CD8-positive, alpha-beta memory T cell (primary cell): ENCODE results near the gene SLIT1. TPM values are rescaled to one million over a fixed set of nuclear protein-coding genes. Genes with fewer than 3 reads are reported as not detected.

ENCODE experiments used
- CTCF ChIA-PET: fragments of 350-600 bp; sonication (Branson Sonifier 250); formaldehyde crosslinking; loops from one replicate; lab custom pipeline; 2021; ENCODE audit warnings: antibody characterized with exemption; lab: Charles Lee
- POLR2A ChIA-PET: fragments of 350-600 bp; sonication (Branson Sonifier 250); formaldehyde crosslinking; loops from one replicate; lab custom pipeline; 2021; ENCODE audit warnings: antibody characterized with exemption; lab: Charles Lee
- DNase-seq, 5 donors: peaks; one replicate each; pipeline versions ENCODE4 v3.0.0 to v3.0.0-alpha.2; 2020 to 2022; ENCODE audit warnings: mixed read lengths in 1 of 5
- H3K27ac ChIP-seq: one replicate; pipeline ENCODE4 v1.7.0; 2013; ENCODE audit warnings: low read depth, mild to moderate bottlenecking, low read length, moderate library complexity
- H3K27me3 ChIP-seq: 2 replicates; pipeline ENCODE4 v1.7.0; 2013; ENCODE audit warnings: low read length, mild to moderate bottlenecking; ENCODE audit not compliant: insufficient read depth, poor library complexity, severe bottlenecking
- H3K36me3 ChIP-seq: 2 replicates; pipeline ENCODE4 v1.7.0; 2013; ENCODE audit warnings: mild to moderate bottlenecking, low read length, moderate library complexity; ENCODE audit not compliant: insufficient read depth
- H3K4me1 ChIP-seq: 2 replicates; pipeline ENCODE4 v1.7.0; 2013; ENCODE audit warnings: mild to moderate bottlenecking, low read length, moderate library complexity; ENCODE audit not compliant: insufficient read depth
- H3K4me3 ChIP-seq: 2 replicates; pipeline ENCODE4 v1.7.0; 2013; ENCODE audit warnings: mild to moderate bottlenecking, low read length
- H3K9me3 ChIP-seq: 2 replicates; pipeline ENCODE4 v1.7.0; 2013; ENCODE audit warnings: mild to moderate bottlenecking, low read length
- H3K27ac Mint-ChIP-seq, 8 donors: one replicate each; pipeline ENCODE4 v1.8.0; 2020 to 2021; ENCODE audit warnings: mixed read lengths in 8 of 8, mild to moderate bottlenecking in 6 of 8, inconsistent platforms in 3 of 8, moderate library complexity in 3 of 8
- H3K27me3 Mint-ChIP-seq, 2 donors: one replicate each; pipeline ENCODE4 v1.8.0; 2020 to 2021; ENCODE audit warnings: mixed read lengths in 2 of 2, mild to moderate bottlenecking in 1 of 2, moderate library complexity in 1 of 2
- H3K36me3 Mint-ChIP-seq, 3 donors: one replicate each; pipeline ENCODE4 v1.8.0; 2020 to 2021; ENCODE audit warnings: mixed read lengths in 3 of 3, inconsistent platforms in 1 of 3, mild to moderate bottlenecking in 1 of 3
- H3K4me1 Mint-ChIP-seq, 3 donors: one replicate each; pipeline ENCODE4 v1.8.0; 2020 to 2021; ENCODE audit warnings: mixed read lengths in 3 of 3, inconsistent platforms in 1 of 3, mild to moderate bottlenecking in 1 of 3
- H3K4me3 Mint-ChIP-seq, 7 donors: one replicate each; pipeline ENCODE4 v1.8.0; 2020 to 2021; ENCODE audit warnings: mixed read lengths in 7 of 7, mild to moderate bottlenecking in 6 of 7, moderate library complexity in 4 of 7, inconsistent platforms in 2 of 7
- H3K9me3 Mint-ChIP-seq, 5 donors: one replicate each; pipeline ENCODE4 v1.8.0; 2020 to 2022; ENCODE audit warnings: mixed read lengths in 5 of 5, mild to moderate bottlenecking in 3 of 5, moderate library complexity in 2 of 5, inconsistent platforms in 1 of 5
- polyA plus RNA-seq: library from polyadenylated mRNA; unstranded; fragments of 300-500 nt; fragmentation: Illumina TruSeq; gene quantifications from one replicate; pipeline ENCODE4 v1.2.3, GENCODE V29; 2021
- total RNA-seq, 2 experiments: library from RNA; stranded (reverse); gene quantifications; one replicate each; pipeline ENCODE4 v1.2.3, GENCODE V29; 2021

The SLIT1 gene
- total and polyA plus RNA-seq, 3 experiments from 2014 or later = 0.06 to 0.20 TPM; not detected in 1

DNA sequence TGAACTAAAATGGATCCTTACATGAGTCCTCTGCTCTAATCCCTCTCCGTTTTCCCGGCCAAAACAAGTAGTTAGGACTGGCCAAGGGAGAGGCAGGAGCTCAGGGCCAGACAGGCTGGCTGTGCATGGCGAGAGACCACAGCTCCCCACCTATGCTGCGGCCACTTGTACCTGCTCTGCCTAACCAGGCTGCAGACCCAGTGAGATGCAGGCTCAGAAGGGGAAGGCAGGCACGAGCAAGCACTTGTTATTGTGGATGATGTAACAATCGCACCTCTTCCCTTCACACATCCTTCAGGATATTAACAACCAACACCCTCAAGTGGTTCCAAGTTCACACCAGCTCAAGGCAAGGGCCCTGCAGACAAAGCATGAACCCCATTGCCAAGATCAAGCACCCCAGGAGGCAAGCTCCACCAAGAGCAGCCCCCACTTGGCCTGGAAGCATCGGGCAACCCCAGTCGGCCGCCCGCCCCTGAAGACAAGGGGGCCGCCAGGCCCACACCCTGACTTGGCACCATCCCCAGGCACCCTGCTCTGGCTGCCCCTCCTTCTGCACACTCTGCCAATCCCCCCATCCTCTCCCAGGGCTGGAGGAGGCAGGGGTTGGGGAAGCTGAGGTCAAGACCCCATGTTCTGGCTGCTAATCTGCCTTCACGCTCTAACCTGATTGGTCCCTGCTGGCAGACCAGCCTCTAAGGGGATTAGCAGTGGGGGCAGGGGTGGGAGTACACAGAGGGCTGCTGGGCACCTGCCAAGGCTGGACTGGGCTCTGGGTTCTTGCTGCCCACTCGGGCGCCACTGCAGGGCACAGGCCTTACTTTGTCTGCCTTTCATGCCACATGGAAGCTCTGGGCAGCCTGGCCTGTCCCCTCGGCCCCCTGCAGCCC lies 111.3 kb downstream of the SLIT1 start:
- Mint-ChIP-seq H3K36me3 (no peaks in the 10 kb centered on the region), H3K27ac (no peak overlapping the region), H3K9me3 (peaks cover 0 to 5% (median 0%) of the 10 kb centered on the region in 5 donors), H3K4me1 (peaks cover 2 to 8% (median 4%) of the 10 kb centered on the region in 3 donors), H3K27me3 (peaks cover 9 to 45% of the 10 kb centered on the region in 2 donors), H3K4me3 (no peak overlapping the region)
- Histone ChIP-seq H3K27me3 (peaks cover 4% of the 10 kb centered on the region), H3K9me3 (no peaks in the 10 kb centered on the region), H3K27ac (no peak overlapping the region), H3K36me3 (no peaks in the 10 kb centered on the region), H3K4me1 (no peaks in the 10 kb centered on the region), H3K4me3 (no peak overlapping the region)
- ChIA-PET POLR2A (no interaction called here), CTCF (interaction anchor here (1.0 to 8.7 kb wide), 7 partner anchors 22 to 133 kb away, joined by 3 to 209 read pairs (median 10); no protein-coding TSS in a partner anchor)
- no peak for DNase-seq

GRCh38 chr10:97072851-97073665 lies 112.7 kb downstream of the SLIT1 start:
- Mint-ChIP-seq H3K9me3 (peaks cover 0 to 8% (median 0%) of the 10 kb centered on the region in 5 donors), H3K27me3 (peaks cover 9 to 41% of the 10 kb centered on the region in 2 donors), H3K4me3 (no peak overlapping the region), H3K27ac (no peak overlapping the region), H3K36me3 (no peaks in the 10 kb centered on the region), H3K4me1 (peaks cover 5 to 12% (median 8%) of the 10 kb centered on the region in 3 donors)
- no peaks in the 10 kb centered on the region for H3K9me3 ChIP-seq
- H3K27me3 ChIP-seq = peaks cover 4% of the 10 kb centered on the region
- ChIA-PET CTCF (interaction anchor here (0.6 to 8.7 kb wide), 32 partner anchors 9 to 164 kb away, joined by 3 to 209 read pairs (median 4); no protein-coding TSS in a partner anchor), POLR2A (no interaction called here)
- no peaks in the 10 kb centered on the region for H3K4me1 ChIP-seq
- no peaks in the 10 kb centered on the region for H3K36me3 ChIP-seq
- no peak overlapping the region for H3K27ac ChIP-seq
- H3K4me3 ChIP-seq = no peak overlapping the region
- peak; percentile 65 to 85 (median 72) for DNase-seq

DNA sequence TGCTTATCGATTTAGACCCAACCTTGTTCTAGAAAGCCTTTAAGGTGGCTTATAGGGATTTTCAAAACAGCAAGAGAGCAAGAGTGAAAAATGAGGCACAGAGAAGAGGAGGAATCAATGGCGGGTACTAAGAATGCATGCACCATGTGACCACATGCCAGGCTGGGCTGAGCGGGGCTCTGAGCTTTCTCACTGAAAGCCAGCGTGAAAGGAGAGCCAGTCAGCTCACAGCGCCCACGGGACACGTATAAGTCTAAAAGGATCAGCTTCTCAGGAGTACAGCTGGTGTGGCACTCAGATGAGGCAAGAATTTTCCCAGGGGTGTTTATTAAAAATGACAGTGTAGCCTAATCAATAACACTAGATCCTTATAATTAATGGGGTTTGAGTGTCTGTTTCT lies 114.3 kb downstream of the SLIT1 start:
- H3K27me3 ChIP-seq = peaks cover 4% of the 10 kb centered on the region
- Mint-ChIP-seq H3K4me3 (no peak overlapping the region), H3K27ac (peak overlapping the region in 1 of 8 donors; percentile 64), H3K4me1 (peaks cover 5 to 12% (median 8%) of the 10 kb centered on the region in 3 donors), H3K9me3 (peaks cover 0 to 8% (median 0%) of the 10 kb centered on the region in 5 donors), H3K27me3 (peaks cover 9 to 39% of the 10 kb centered on the region in 2 donors), H3K36me3 (no peaks in the 10 kb centered on the region)
- H3K9me3 ChIP-seq = no peaks in the 10 kb centered on the region
- H3K4me1 ChIP-seq = no peaks in the 10 kb centered on the region
- ChIA-PET CTCF (interaction anchor here (1.8 to 8.7 kb wide), 6 partner anchors 11 to 136 kb away, joined by 6 to 209 read pairs (median 27); no protein-coding TSS in a partner anchor), POLR2A (no interaction called here)
- H3K27ac ChIP-seq = no peak overlapping the region
- no peak overlapping the region for H3K4me3 ChIP-seq
- DNase-seq = no peak
- no peaks in the 10 kb centered on the region for H3K36me3 ChIP-seq

- Histone ChIP-seq H3K4me1 (no peaks in the 10 kb centered on the region), H3K27ac (no peak overlapping the region), H3K9me3 (no peaks in the 10 kb centered on the region), H3K36me3 (no peaks in the 10 kb centered on the region), H3K27me3 (peaks cover 4% of the 10 kb centered on the region), H3K4me3 (no peak overlapping the region)
- peaks cover 0 to 8% (median 0%) of the 10 kb centered on the region in 5 donors for H3K9me3 Mint-ChIP-seq
- peaks cover 9 to 37% of the 10 kb centered on the region in 2 donors for H3K27me3 Mint-ChIP-seq
- H3K4me3 Mint-ChIP-seq = no peak overlapping the region
- H3K36me3 Mint-ChIP-seq = no peaks in the 10 kb centered on the region
- ChIA-PET POLR2A (no interaction called here), CTCF (interaction anchor here (4.7 to 8.7 kb wide), 3 partner anchors 128 to 140 kb away, joined by 18 to 209 read pairs (median 26); no protein-coding TSS in a partner anchor)
- peaks cover 5 to 12% (median 8%) of the 10 kb centered on the region in 3 donors for H3K4me1 Mint-ChIP-seq
- peak in 2 of 5 donors; percentile 24 to 39 for DNase-seq
- peak overlapping the region in 7 of 8 donors; percentile 5 to 83 (median 47) for H3K27ac Mint-ChIP-seq
These were observed 116.0 kb downstream of the SLIT1 start for GRCh38 chr10:97069576-97070362.

GRCh38 chr10:97069026-97069425 lies 116.7 kb downstream of the SLIT1 start:
- H3K4me1 ChIP-seq = no peaks in the 10 kb centered on the region
- peaks cover 9 to 35% of the 10 kb centered on the region in 2 donors for H3K27me3 Mint-ChIP-seq
- ChIA-PET CTCF (interaction anchor here (1.7 to 4.7 kb wide), 2 partner anchors 32 to 141 kb away, joined by 6 to 18 read pairs; no protein-coding TSS in a partner anchor), POLR2A (no interaction called here)
- no peak overlapping the region for H3K4me3 ChIP-seq
- H3K9me3 ChIP-seq = no peaks in the 10 kb centered on the region
- no peak overlapping the region for H3K4me3 Mint-ChIP-seq
- peaks cover 0 to 8% (median 0%) of the 10 kb centered on the region in 5 donors for H3K9me3 Mint-ChIP-seq
- peaks cover 5 to 12% (median 8%) of the 10 kb centered on the region in 3 donors for H3K4me1 Mint-ChIP-seq
- H3K27ac ChIP-seq = no peak overlapping the region
- no peaks in the 10 kb centered on the region for H3K36me3 ChIP-seq
- H3K36me3 Mint-ChIP-seq = no peaks in the 10 kb centered on the region
- peak in 1 of 5 donors; percentile 13 for DNase-seq
- peaks cover 4% of the 10 kb centered on the region for H3K27me3 ChIP-seq
- no peak overlapping the region for H3K27ac Mint-ChIP-seq

GRCh38 chr10:97067716-97068391 lies 117.9 kb downstream of the SLIT1 start:
- Mint-ChIP-seq H3K4me3 (no peak overlapping the region), H3K27me3 (peaks cover 4 to 30% of the 10 kb centered on the region in 2 donors), H3K4me1 (peaks cover 5 to 12% (median 8%) of the 10 kb centered on the region in 3 donors)

More at GRCh38 chr10:97067716-97068391, 117.9 kb downstream of the SLIT1 start:
- CTCF ChIA-PET = interaction anchor here (1.7 to 4.7 kb wide), 2 partner anchors 31 to 142 kb away, joined by 6 to 18 read pairs; no protein-coding TSS in a partner anchor
- Histone ChIP-seq H3K27ac (no peak overlapping the region), H3K9me3 (no peaks in the 10 kb centered on the region), H3K4me3 (no peak overlapping the region), H3K36me3 (no peaks in the 10 kb centered on the region), H3K27me3 (peaks cover 4% of the 10 kb centered on the region), H3K4me1 (no peaks in the 10 kb centered on the region)
- POLR2A ChIA-PET = no interaction called here
- Mint-ChIP-seq H3K36me3 (no peaks in the 10 kb centered on the region), H3K27ac (no peak overlapping the region), H3K9me3 (peaks cover 0 to 8% (median 0%) of the 10 kb centered on the region in 5 donors)
- DNase-seq = peak in 1 of 5 donors; percentile 42
